ENCODE measurements around the gene EVC2. TPM values are rescaled to one million over a fixed set of nuclear protein-coding genes. Genes with fewer than 3 reads are reported as not detected.

EVC2 gene
- total RNA-seq, 2 donors from 2014 or later = 8.6 to 13.2 TPM

DNA sequence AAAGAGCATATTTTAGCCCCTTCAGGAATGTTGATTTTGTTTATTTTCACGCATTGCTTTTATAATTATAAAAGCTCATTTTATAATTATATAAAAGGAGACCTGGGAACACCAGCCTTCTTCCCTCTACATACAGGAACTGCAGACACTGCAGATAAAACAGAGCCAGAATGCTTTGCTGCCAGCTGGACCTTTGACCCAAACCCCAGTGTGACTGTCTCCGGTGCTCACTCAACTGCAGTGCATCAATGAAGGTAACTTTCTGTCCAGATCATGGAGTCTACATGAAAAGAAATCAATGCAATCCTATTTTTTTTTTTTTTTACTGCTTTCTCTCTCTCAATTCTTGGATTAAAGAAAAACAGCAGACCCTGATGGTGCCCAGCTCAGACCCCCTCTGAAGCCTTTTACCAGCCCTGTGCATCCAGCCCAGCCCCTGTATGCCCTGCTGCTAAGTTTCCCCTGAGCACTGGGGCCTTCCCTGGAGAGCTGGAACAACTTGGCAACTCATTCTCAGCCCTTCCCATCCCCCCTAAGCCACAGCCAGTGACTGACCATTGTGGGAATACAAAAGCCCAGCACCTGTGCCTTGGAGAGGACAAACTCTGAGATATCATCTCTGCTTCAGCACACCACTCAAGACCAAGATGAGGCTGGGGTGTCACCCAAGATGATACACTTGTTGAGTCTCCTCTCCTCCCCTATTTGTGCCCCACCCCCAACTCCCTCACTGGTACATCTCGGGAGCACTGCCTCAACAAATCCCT is 182.1 kb downstream of the EVC2 start:
- no peak for DNase-seq
- H3K4me3 ChIP-seq = no peak overlapping the region
- H3K9me3 ChIP-seq = no peaks in the 10 kb centered on the region
- 50 to 51% methylated on average over 3 of the region's 3 CpGs for WGBS, 2 donors
- peaks cover 11% of the 10 kb centered on the region for H3K4me1 ChIP-seq
- no peak overlapping the region for H3K27ac ChIP-seq
- H3K36me3 ChIP-seq (replicated peaks in 1 of 2; ENCODE audit: insufficient read depth in 1 of 2, low read depth in 2 of 2) = no peaks in the 10 kb centered on the region
- no peak for ATAC-seq
- intact Hi-C loops (cut with DNase I) = no loop called here
- TF ChIP-seq POLR2A (IDR thresholded peaks at IDR 0.05) (no peak), CTCF (IDR thresholded peaks at IDR 0.05) (no peak)
- H3K27me3 ChIP-seq = no peaks in the 10 kb centered on the region

- 36 to 48% methylated on average over 5 of the region's 5 CpGs for WGBS, 2 donors
- DNase-seq = peak; percentile 22 to 66 (median 52)
- TF ChIP-seq CTCF (IDR thresholded peaks at IDR 0.05) (no peak), POLR2A (IDR thresholded peaks at IDR 0.05) (peak in 2 of 3 donors; percentile 31 to 36)
- ATAC-seq = peak; percentile 71
- intact Hi-C loops (cut with DNase I) = no loop called here
- Histone ChIP-seq H3K36me3 (replicated peaks in 1 of 2; ENCODE audit: insufficient read depth in 1 of 2, low read depth in 2 of 2) (no peaks in the 10 kb centered on the region), H3K9me3 (no peaks in the 10 kb centered on the region), H3K27ac (peak overlapping the region in 3 of 4 donors; percentile 19 to 71 (median 37)), H3K4me3 (no peak overlapping the region), H3K27me3 (no peaks in the 10 kb centered on the region), H3K4me1 (peaks cover 11% of the 10 kb centered on the region)
These were observed 183.7 kb downstream of the EVC2 start for GRCh38 chr4:5524446-5525299.

DNA sequence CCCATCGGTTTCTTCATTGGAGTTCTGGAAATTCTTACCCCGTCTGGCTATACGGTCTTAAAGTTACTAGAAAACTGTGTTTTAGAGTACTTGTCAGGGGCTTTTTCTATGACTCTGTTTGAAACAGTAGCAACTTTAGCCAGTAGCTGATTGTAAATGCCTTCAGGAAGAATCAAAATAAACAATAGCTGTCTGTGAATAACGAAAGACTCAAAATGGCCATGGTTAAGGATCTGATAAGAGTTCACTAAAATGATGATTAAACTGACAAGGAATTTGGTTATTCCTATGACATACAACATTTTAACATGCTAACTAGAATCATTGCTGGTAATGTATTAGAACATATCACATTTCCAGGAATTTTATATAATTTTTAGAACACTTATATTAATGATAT is 191.0 kb downstream of the EVC2 start:
- no peak overlapping the region for H3K4me3 ChIP-seq
- no peaks in the 10 kb centered on the region for H3K36me3 ChIP-seq (replicated peaks in 1 of 2; ENCODE audit: insufficient read depth in 1 of 2, low read depth in 2 of 2)
- no peak overlapping the region for H3K27ac ChIP-seq
- DNase-seq = no peak
- 78 to 94% methylated on average over 4 of the region's 4 CpGs for WGBS, 2 donors
- intact Hi-C loops (cut with DNase I) = no loop called here
- TF ChIP-seq CTCF (IDR thresholded peaks at IDR 0.05) = no peak
- TF ChIP-seq POLR2A (IDR thresholded peaks at IDR 0.05) = no peak
- ATAC-seq = no peak
- H3K9me3 ChIP-seq = no peaks in the 10 kb centered on the region
- H3K27me3 ChIP-seq = no peaks in the 10 kb centered on the region
- no peaks in the 10 kb centered on the region for H3K4me1 ChIP-seq

DNA sequence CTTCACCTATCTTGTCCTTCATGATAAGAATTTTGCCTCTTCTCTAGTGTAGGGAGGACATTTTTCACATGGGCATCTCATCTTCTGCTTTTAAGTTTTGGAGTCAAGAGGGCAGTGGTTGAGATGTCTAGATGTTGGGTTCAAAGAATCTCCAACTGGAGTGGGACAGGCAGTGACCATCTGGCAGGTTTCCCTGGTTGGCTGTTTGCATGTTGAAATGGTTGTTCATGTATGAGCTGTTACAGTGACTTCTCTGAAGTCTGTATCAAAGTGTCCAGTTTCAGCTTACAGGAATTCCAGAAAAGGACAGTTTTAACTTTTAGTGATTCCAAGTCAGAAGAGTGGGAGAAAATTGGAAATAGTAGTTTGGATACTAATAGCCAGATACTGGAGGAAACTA is 192.7 kb downstream of the EVC2 start:
- no peak for DNase-seq
- Histone ChIP-seq H3K27ac (no peak overlapping the region), H3K27me3 (no peaks in the 10 kb centered on the region), H3K4me1 (no peaks in the 10 kb centered on the region), H3K4me3 (no peak overlapping the region), H3K36me3 (replicated peaks in 1 of 2; ENCODE audit: insufficient read depth in 1 of 2, low read depth in 2 of 2) (no peaks in the 10 kb centered on the region), H3K9me3 (no peaks in the 10 kb centered on the region)
- ATAC-seq = no peak
- TF ChIP-seq POLR2A (IDR thresholded peaks at IDR 0.05) (no peak), CTCF (IDR thresholded peaks at IDR 0.05) (no peak)
- intact Hi-C loops (cut with DNase I) = no loop called here

Other genes starting within 250 kb of the EVC2 start
- 10 to 100 TPM; 18.4 to 30.0 TPM for gene EVC, start 2.6 kb upstream of the EVC2 start, total RNA-seq
- 1 to 10 TPM; 1.3 to 1.6 TPM for gene CRMP1, start 184.5 kb upstream of the EVC2 start, total RNA-seq

Measured in body of pancreas (tissue), 4 donors.